HEK293 (cell line): Measurements from ENCODE around the gene HYDIN.

ENCODE experiments used
- CTCF ChIA-PET: fragments of 350-600 bp; formaldehyde crosslinking; extraction: SDS; loops from one replicate; lab custom pipeline; 2021; ENCODE audit warnings: antibody characterized with exemption; lab: Yijun Ruan, JAX
- POLR2A ChIA-PET: fragments of 300-600 bp; formaldehyde crosslinking; extraction: SDS; loops from one replicate; lab custom pipeline; 2020; ENCODE audit warnings: antibody characterized with exemption, inconsistent platforms; lab: Yijun Ruan, JAX
- H3K27ac ChIP-seq: fragments of 200-500 bp; sonication (Bioruptor generic); 2 replicates; pipeline ENCODE4 v1.5.1; 2014; ENCODE audit warnings: low read depth, low read length, control low read depth, inconsistent platforms; ENCODE audit errors: extremely low read depth
- H3K36me3 ChIP-seq, 2 experiments: fragments of 200-500 bp in 1 of 2; sonication (Bioruptor generic) in 1 of 2; 1 replicate in 1 of 2; 2 replicates in 1 of 2; pipeline ENCODE4 v1.5.1; 2014 to 2017; ENCODE audit warnings: inconsistent platforms in 2 of 2, low read length in 2 of 2; ENCODE audit not compliant: control insufficient read depth in 2 of 2, insufficient read depth in 1 of 2
- H3K4me1 ChIP-seq: fragments of 200-500 bp; sonication (Bioruptor generic); 2 replicates; pipeline ENCODE4 v1.5.1; 2014; ENCODE audit warnings: mild to moderate bottlenecking, low read length, inconsistent platforms; ENCODE audit not compliant: control insufficient read depth, insufficient read depth
- H3K4me3 ChIP-seq: 2 replicates; pipeline ENCODE4 v1.5.1; 2011; ENCODE audit warnings: low read depth, mild to moderate bottlenecking, control low read depth, low read length, moderate library complexity
- H3K9me3 ChIP-seq: fragments of 200-500 bp; sonication (Bioruptor generic); 2 replicates; pipeline ENCODE4 v1.5.1; 2014; ENCODE audit warnings: low read depth, low read length, inconsistent platforms; ENCODE audit not compliant: control insufficient read depth, insufficient read depth
- EGR2 ChIP-seq: fragments of 450-650 bp; formaldehyde crosslinking; IDR thresholded peaks from 2 replicates; pipeline ENCODE4 v1.5.1; 2016; ENCODE audit warnings: low read depth, missing biosample characterization, missing genetic modification characterization
- GLI2 ChIP-seq: fragments of 450-650 bp; formaldehyde crosslinking; IDR thresholded peaks from 2 replicates; pipeline ENCODE4; 2017; ENCODE audit warnings: missing biosample characterization, missing genetic modification characterization, low read depth, borderline replicate concordance
- INSM2 ChIP-seq: fragments of 450-650 bp; formaldehyde crosslinking; IDR thresholded peaks from 2 replicates; pipeline ENCODE4 v1.5.1; 2016; ENCODE audit warnings: missing biosample characterization, missing genetic modification characterization
- PRDM2 ChIP-seq: fragments of 450-650 bp; formaldehyde crosslinking; IDR thresholded peaks from 2 replicates; pipeline ENCODE4 v1.5.1; 2016; ENCODE audit warnings: missing biosample characterization, missing genetic modification characterization, borderline replicate concordance
- SALL2 ChIP-seq: fragments of 450-650 bp; formaldehyde crosslinking; IDR thresholded peaks from 2 replicates; pipeline ENCODE4 v1.5.0; 2017; ENCODE audit warnings: missing biosample characterization, mild to moderate bottlenecking, missing genetic modification characterization, borderline replicate concordance
- SCRT1 ChIP-seq: fragments of 450-650 bp; formaldehyde crosslinking; IDR thresholded peaks from 2 replicates; pipeline ENCODE4 v1.5.1; 2016; ENCODE audit warnings: missing biosample characterization, missing genetic modification characterization, borderline replicate concordance
- WT1 ChIP-seq: fragments of 450-650 bp; formaldehyde crosslinking; IDR thresholded peaks from 2 replicates; pipeline ENCODE4 v1.5.1; 2016; ENCODE audit warnings: missing biosample characterization, missing genetic modification characterization
- ZNF112 ChIP-seq: fragments of 450-650 bp; formaldehyde crosslinking; IDR thresholded peaks from 2 replicates; pipeline ENCODE4 v1.5.0; 2017; ENCODE audit warnings: missing biosample characterization, missing genetic modification characterization
- ZNF121 ChIP-seq: fragments of 450-650 bp; formaldehyde crosslinking; IDR thresholded peaks from 2 replicates; pipeline ENCODE4 v1.5.1; 2016; ENCODE audit warnings: missing biosample characterization, missing genetic modification characterization
- ZNF148 ChIP-seq: fragments of 450-650 bp; formaldehyde crosslinking; IDR thresholded peaks from 2 replicates; pipeline ENCODE4 v1.5.0; 2017; ENCODE audit warnings: missing biosample characterization, missing genetic modification characterization, borderline replicate concordance
- ZNF24 ChIP-seq: fragments of 450-650 bp; formaldehyde crosslinking; IDR thresholded peaks from 2 replicates; pipeline ENCODE4 v1.5.1; 2016; ENCODE audit warnings: missing biosample characterization, missing genetic modification characterization
- ZNF292 ChIP-seq: fragments of 450-650 bp; formaldehyde crosslinking; IDR thresholded peaks from 2 replicates; pipeline ENCODE4 v1.5.1; 2016; ENCODE audit warnings: low read depth, missing biosample characterization, missing genetic modification characterization, borderline replicate concordance
- ZNF311 ChIP-seq: fragments of 450-650 bp; formaldehyde crosslinking; IDR thresholded peaks from 2 replicates; pipeline ENCODE4 v1.5.1; 2017; ENCODE audit warnings: missing biosample characterization, missing genetic modification characterization, borderline replicate concordance
- ZNF433 ChIP-seq: fragments of 450-650 bp; formaldehyde crosslinking; IDR thresholded peaks from 2 replicates; pipeline ENCODE4 v1.5.1; 2016; ENCODE audit warnings: missing biosample characterization, missing genetic modification characterization, low read depth
- ZNF747 ChIP-seq: fragments of 450-650 bp; formaldehyde crosslinking; IDR thresholded peaks from 2 replicates; pipeline ENCODE4 v1.5.1; 2016; ENCODE audit warnings: missing biosample characterization, missing genetic modification characterization
- ZNF768 ChIP-seq: fragments of 450-650 bp; formaldehyde crosslinking; IDR thresholded peaks from 2 replicates; pipeline ENCODE4 v1.5.1; 2018; ENCODE audit warnings: missing biosample characterization, mild to moderate bottlenecking, missing genetic modification characterization
- ZSCAN16 ChIP-seq: fragments of 450-650 bp; formaldehyde crosslinking; IDR thresholded peaks from 2 replicates; pipeline ENCODE4 v1.5.1; 2016; ENCODE audit warnings: missing biosample characterization, missing genetic modification characterization

The HYDIN gene

GRCh38 chr16:71255721-71256120, 25.2 kb upstream of the HYDIN start:
- no peak overlapping the region for H3K4me3 ChIP-seq
- no peaks in the 10 kb centered on the region for H3K36me3 ChIP-seq
- H3K27ac ChIP-seq: no peak overlapping the region
- TF ChIP-seq ZNF311 (no peak), ZNF292 (tag by site-specific recombination) (no peak), WT1 (no peak), ZNF121 (tag by site-specific recombination) (no peak), ZNF24 (no peak), ZNF148 (no peak), EGR2 (no peak), INSM2 (tag by site-specific recombination) (no peak), GLI2 (tag by site-specific recombination) (no peak), ZNF768 (tag by site-specific recombination) (no peak), SALL2 (tag by site-specific recombination) (no peak), SCRT1 (tag by site-specific recombination) (no peak), ZNF747 (tag by site-specific recombination) (no peak), ZNF112 (tag by site-specific recombination) (no peak), PRDM2 (tag by site-specific recombination) (no peak), ZNF433 (no peak), ZSCAN16 (tag by site-specific recombination) (no peak)
- no peaks in the 10 kb centered on the region for H3K4me1 ChIP-seq
- H3K9me3 ChIP-seq: no peaks in the 10 kb centered on the region
- ChIA-PET POLR2A (no interaction called here), CTCF (no interaction called here)
